Endothelial cell of umbilical vein (primary cell): ENCODE data around the gene SRA1.

Experiments used
- EZH2 ChIP-seq: IDR thresholded peaks from 2 replicates; pipeline ENCODE4 v1.6.1; 2012; ENCODE audit warnings: borderline replicate concordance, low read depth, mild to moderate bottlenecking, moderate library complexity, low read length, inconsistent platforms; ENCODE audit not compliant: severe bottlenecking
- POLR2A ChIP-seq: IDR thresholded peaks from 2 replicates; pipeline ENCODE4 v1.6.1; 2012; ENCODE audit warnings: low read depth, mild to moderate bottlenecking, control low read depth, low read length
- POLR2AphosphoS5 ChIP-seq: IDR thresholded peaks from 2 replicates; pipeline ENCODE4 v1.6.1; 2012; ENCODE audit warnings: low read depth, mild to moderate bottlenecking, control low read depth, low read length, moderate library complexity; ENCODE audit not compliant: insufficient read depth
- TF ChIP-seq, protein P1 (sequence below), 2 donors: IDR thresholded peaks; 1 replicate in 1 of 2; 2 replicates in 1 of 2; pipeline ENCODE4 v1.5.1; 2011; ENCODE audit warnings: low read length in 2 of 2, mild to moderate bottlenecking in 2 of 2, moderate library complexity in 2 of 2, control low read depth in 1 of 2, inconsistent platforms in 1 of 2, low read depth in 1 of 2; ENCODE audit not compliant: insufficient read depth in 1 of 2; ENCODE audit errors: extremely low read depth in 1 of 2

DNA sequence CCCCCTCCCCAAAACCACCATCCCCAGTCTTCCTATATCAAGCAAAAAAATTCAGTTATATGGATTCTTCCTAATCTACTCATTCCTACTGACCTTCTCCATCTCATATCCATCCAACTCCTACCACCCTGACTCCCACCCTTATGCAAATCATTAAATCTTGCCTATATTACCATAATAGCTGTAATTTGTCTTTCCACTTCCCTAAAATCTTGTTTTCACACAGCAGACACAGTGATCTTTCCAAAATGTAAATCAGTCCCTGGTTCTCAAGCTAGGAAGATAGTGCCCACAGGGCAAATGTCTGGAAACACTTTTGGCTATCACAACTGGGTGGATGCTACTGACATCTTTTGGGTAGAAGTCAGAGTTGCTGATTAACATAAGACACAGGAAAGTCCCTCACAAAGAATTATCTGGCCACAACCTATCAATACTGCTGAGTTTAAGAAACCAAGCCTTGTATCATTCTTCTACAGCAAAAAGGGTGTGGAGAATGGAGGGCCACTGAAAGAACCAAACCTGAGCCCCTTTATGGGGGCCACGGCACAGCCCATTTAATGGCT is 1.4 kb downstream of the SRA1 start:
- TF ChIP-seq EZH2 (no peak), POLR2A (no peak), POLR2AphosphoS5 (no peak)
- TF ChIP-seq, protein P1, sequence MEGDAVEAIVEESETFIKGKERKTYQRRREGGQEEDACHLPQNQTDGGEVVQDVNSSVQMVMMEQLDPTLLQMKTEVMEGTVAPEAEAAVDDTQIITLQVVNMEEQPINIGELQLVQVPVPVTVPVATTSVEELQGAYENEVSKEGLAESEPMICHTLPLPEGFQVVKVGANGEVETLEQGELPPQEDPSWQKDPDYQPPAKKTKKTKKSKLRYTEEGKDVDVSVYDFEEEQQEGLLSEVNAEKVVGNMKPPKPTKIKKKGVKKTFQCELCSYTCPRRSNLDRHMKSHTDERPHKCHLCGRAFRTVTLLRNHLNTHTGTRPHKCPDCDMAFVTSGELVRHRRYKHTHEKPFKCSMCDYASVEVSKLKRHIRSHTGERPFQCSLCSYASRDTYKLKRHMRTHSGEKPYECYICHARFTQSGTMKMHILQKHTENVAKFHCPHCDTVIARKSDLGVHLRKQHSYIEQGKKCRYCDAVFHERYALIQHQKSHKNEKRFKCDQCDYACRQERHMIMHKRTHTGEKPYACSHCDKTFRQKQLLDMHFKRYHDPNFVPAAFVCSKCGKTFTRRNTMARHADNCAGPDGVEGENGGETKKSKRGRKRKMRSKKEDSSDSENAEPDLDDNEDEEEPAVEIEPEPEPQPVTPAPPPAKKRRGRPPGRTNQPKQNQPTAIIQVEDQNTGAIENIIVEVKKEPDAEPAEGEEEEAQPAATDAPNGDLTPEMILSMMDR (IDR thresholded peaks at IDR 0.05; ENCODE audit: extremely low read depth in 1 of 2, insufficient read depth in 1 of 2, low read depth in 1 of 2, low read length in 2 of 2), result no peak
